IPS-11a (cell line): ENCODE results near the gene CGB1.

Source experiments
- H3K4me3 ChIP-seq: one replicate; pipeline ENCODE4 v1.5.1; 2013; ENCODE audit warnings: low read depth, low read length, control low read depth

The CGB1 gene

DNA sequence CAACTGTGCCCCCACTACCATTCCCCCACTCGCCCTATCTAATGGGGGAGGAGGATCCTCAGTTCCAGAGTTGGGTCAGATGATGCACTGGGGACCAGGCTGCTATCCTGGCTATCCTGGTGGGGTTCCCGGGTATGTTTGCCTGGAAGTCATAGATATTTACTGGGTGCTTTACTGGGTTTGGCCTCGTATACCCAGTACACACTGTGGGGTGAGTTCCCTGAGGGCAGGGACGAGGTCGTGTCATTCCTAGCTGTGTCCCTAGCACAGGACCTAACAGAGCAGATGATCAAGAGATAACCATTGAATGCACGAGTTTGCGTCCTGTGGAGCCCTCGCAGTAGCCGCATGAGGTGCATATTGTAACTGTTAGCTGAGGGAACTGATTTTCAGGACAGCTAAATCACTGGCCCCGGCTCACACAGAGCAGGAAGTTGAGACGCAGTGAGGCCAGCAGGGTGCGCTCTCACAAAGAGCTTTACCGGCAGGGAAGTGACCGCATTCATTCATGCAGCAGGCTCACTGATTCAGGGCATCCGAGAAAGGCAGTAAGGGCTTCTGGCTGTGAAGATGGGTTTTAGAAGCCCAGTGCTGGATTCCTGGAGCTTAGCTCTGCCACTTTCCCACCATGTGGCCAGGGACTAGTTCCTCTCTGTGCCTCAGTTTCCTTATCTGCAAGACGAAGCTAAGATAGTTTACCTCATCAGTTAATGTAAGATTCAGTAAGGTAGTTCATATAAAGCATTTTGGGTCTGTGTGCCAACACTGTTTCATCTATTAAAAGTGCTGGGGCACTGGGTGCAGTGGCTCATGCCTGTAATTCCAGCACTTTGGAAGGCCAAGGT, 37.0 kb downstream of the CGB1 start:
- H3K4me3 ChIP-seq: no peak overlapping the region

DNA sequence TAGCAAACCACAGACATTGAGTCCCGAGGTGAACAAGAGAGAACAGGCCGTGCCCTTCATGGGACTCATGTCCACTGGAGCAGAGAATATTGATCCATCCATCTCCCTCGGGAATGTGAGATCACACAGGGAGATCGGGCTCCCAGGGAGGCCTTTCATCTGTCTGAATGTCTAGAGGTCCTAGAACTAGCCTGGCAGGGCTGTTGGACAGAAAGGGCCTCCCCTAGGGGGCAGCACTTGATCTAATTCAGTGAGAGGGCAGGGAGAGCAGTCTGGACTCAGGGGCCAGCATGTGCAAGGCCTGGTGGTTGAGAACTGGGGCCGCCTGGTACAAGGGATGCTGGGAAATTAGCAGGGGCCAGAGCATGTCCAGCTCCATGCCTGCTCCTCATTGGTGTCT, 38.7 kb downstream of the CGB1 start:
- no peak overlapping the region for H3K4me3 ChIP-seq

DNA sequence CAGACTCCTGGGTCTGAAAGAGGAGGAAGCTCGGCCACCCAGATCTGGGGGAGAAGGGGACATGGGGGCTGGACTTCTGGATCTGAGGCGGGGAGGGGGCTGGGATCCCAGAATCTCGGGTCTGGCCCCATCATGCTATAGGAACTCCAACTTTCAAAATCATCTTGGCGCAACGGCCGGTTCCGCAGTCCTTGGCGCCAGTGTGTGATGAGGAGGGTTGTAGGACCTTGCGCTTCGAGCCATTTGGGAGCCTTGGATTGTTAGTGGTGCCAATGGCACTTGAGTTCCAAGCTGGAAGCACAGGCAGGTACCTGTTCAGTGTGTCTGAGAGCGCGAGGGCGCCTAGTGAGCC, 42.7 kb downstream of the CGB1 start:
- H3K4me3 ChIP-seq: peak overlapping the region; percentile 67

DNA sequence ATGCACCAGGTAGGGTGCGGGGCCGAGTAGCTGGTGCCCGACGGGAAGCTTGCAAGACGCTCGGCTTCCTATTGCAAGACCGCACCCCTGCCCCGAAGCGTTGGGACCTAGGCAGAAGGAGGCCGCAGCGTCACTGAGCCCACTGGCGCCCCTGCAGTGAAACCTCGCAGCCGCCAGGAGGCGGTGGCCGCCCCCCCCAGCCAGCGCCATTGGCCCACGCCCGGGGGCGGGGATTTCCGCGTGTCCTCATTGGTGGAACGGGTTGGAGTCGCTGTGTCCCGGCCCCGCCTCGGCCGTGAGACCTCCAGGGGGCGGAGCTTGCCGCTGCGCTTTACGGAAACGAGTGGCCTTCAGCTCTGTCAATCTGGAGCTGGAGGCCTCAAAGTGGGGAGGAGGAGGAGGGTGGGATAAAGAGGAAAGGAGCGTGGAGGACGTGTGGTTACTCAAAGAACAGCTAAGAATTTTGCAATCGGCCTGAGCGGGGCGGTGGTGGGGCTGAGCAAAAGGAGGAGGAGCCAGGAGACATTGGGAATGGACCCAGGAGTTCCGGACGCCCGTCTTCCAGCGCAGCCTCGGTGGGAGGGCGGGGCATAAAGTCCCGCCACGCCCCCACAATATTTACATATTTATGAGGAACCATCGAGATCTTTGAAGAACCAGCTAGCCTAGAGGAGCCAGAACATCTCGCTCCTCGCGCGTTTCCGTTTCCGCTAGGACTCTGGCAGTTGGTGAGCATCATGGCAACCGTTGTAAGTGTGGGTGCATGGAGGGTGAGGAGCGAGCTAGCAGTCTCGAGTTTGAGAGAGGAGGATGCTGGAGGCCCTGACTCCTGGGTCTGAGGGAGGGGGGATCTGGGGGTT, 43.3 kb downstream of the CGB1 start, which contains the start of the genes GYS1 and RUVBL2:
Gene GYS1, minus strand, starts transcription at position 135 of the 860 bp plus-strand sequence. CDS start 197 bp downstream, outside the sequence.
Gene RUVBL2, plus strand, starts transcription at position 713 of the 860 bp plus-strand sequence. Its CDS starts 25 bp downstream, at position 738.
- peak within 1 kb of the TSS; percentile 70 for H3K4me3 ChIP-seq

DNA sequence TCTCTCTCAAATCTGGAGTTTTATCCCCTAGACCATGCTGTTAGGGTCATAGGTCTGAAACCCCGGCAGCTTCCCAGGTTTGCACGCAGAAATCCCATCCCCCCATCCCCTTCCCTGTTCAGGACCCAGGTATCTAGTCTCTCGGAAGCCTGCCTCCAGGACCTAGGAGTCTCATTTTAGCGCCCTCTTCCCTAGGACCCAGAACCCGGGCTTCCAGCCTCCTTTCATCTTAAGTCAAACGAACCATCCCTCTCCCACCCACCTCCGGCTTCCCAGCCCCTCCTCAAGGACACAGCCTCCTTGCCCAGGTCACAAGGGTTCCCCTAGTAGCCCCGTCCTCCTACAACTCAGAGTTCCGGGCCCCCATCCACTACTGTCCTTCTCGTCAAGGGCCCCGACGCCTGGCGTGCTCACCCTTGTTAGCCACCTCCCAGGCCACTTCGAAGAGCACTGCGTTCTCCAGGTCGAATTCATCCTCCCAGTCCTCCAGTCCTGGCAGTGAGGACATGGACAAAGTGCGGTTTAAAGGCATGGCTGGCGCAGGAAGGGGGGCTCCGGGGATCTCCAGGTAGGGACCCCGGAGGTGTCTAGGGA, 44.0 kb downstream of the CGB1 start:
- H3K4me3 ChIP-seq: peak overlapping the region; percentile 70

DNA sequence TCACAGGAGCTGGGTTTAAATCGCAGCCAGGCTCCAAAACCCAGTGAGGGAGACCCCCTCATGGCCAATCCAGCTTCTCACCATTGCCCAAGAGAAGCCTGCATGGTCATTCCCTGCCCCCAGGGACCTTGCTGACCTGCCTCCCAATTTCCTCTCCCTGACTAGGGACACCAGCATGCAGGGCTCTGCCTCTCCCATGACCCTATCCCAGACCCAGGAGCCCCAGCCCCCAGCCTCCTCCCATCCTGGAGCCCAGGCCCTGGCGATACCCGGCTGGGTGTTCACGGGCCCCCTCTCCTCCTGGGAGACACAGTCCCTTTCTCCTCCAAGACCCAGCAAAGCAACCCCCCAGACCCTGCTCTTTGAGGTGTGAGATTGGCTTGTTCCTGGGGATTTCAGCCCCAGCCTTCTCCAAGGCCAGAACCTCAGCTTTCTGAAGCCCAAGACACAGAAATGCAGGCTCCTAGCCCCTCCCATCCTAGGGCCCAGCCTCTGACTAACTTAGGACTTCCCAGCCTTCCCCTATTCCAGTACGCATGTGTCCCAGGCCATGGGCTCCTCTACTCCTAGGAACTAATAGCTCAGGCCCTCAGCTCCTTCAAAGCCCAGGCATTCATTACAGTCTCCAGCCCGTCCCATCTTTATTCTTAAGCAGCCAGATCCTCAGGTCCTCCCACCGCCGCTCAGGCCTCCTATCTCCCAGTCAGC, 44.7 kb downstream of the CGB1 start:
- H3K4me3 ChIP-seq: peak overlapping the region; percentile 70

DNA sequence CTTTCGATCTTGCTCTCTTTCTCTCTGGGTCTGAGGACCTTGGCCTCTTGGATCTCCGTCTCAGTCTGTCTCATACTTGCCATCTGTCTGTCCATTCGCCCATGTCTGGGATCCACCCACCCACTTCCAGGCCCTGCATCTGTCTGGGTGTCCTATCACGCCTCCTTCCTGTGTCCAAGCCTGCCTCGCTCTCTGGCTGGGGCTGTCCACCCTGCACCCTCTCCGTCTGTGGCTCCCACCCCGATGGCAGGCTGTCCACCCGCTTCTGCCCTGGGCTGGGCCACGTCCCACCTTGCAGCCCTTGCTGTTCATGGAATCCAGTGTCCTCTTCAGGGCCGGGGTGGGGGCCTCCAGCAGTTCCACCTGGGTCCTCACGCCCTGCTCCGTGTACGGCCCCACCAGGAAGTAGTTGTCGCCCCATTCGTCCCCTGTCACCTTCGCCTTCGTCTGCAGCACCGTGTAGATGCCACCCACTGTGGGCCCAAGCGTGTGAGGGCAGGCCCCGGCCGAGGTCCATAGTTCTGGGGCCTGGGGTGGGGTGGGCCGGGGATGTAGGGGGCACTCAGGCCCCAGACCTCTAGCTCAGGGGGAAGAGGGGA, 45.6 kb downstream of the CGB1 start:
- H3K4me3 ChIP-seq: no peak overlapping the region

DNA sequence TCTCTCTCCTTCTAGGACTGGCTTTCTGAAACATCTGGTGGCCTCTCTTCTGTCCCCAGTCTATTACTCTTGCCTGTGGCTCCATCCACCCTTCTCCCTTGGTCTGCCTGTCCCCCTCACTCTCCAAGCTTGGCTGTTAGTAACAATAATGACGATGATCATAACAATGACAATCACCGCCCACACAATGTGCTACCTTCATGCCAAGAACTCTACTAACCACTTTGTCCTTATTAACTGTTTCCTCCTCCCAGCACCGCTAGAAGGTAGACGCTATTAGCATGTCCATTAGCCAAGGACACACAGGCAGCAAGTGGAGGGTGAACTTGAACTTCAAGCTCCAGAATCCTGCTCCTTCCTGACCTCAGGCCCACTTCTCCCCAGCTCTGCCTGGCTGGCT, 46.3 kb downstream of the CGB1 start:
- no peak overlapping the region for H3K4me3 ChIP-seq

DNA sequence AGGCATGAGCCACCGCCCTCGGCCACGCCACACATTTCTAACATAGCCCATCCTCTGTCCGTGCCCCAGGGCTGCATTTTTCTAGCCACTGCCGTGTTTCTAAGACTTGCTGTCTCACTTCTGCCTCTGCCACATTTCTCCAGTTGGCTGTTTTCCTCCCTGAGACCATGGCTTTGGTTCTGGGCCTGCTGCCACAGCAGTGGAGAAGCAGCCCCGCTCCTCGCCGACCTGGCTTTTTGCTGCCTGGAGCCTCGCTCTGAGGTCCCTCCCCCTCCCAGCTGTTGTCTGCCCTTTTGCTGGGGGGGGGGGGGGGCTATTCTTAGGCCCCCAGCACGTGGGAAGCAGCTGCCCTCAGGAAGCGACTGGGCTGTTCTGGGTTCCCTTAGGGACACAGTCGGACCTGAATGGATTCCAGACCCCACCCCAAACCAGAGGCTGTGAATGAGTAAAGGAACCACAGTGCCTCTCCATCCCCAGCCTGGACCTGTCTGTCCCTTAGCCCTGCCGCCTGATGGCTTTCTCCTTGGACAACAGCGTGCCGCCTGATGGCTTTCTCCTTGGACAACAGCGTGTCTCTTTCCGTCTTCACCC, 46.9 kb downstream of the CGB1 start:
- H3K4me3 ChIP-seq: no peak overlapping the region

DNA sequence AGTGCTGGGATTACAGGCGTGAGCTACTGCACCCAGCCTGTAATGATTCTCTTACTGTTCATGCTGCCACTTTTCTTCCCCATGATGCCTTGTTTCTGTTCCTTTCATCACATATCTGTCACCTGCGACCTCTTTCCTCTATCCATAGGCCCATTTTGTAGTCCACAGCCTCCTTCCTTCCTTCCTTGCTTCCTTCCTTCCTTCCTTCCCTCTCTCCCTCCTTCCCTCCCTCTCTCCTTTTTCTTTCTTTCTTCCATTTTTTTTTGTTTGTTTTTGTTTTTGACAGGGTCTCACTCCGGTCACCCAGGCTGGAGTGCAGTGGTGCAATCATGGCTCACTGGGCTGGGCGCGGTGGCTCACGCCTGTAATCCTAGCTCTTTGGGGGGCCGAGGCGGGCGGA, 47.8 kb downstream of the CGB1 start:
- no peak overlapping the region for H3K4me3 ChIP-seq

DNA sequence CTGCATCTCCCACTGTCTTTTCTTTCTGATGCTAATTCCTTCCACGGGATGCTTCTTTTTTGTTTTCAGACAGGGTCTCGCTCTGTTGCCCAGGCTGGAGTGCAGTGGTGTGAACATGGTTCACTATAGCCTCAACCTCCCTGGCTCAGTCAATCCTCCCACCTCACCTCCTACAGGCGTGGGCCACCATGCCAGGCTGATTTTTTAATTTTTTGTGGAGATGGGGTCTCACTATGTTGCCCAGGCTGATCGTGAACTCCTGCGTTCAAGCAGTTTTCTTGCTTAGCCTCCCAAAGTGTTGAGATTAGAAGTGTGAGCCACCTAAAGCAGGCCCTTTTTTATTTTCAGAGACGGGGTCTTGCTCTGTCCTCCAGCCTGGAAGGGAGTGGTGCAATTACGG, 48.4 kb downstream of the CGB1 start:
- no peak overlapping the region for H3K4me3 ChIP-seq

DNA sequence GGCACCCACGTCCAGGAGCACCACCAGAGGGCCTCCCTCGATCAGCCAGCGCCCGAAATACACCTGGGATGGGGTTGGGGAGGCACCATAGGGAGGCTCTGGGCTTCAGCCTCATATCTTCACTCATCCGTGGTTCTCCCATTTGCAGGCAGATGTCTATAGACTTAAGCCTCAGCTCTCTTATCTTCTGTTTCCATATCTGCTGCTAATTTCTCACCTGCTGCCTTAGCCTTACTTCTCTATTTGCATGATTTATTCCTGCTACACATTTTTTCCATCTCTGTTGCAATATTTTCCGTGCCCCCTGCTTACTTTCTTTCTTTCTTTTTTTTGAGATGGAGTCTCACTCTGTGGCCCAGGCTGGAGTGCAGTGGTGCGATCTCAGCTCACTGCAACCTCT, 49.4 kb downstream of the CGB1 start:
- no peak overlapping the region for H3K4me3 ChIP-seq

DNA sequence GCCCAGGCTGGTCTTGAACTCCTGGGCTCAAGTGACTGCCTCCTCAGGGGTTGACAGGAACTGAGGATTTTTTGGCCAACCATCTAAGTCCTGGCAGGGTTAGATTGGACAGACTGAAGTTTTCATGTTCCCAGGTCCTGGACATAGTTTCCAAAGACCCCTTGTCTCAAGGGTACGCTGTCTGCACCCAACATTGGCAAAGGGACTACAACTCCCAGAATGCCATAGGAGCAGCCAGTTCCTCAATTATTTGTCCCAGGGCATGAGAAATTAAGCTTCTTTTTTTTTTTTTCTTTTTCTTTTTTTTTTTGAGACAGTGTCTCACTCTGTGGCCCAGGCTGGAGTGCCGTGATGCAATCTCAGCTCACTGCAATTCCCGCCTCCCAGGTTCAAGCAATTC, 50.5 kb downstream of the CGB1 start:
- no peak overlapping the region for H3K4me3 ChIP-seq

DNA sequence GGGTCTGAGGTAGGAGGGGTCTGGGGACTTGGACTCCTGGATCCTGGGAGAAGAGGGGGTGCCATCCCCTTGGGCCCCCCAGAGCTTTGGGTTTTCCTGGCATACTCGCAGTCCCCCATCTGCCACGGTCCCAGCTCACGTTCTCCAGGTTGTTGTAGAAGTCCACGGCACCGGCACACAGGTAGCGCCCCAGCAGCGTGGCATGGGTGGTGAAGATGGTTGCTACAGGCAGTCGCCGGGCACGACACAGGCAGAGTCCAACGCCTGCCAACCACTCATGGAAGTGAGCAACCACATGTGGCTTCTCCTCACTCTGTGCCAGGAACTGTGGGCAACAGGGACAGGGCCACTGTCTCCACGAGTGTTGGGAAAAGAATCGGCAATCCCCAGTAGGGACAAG, 51.0 kb downstream of the CGB1 start:
- no peak overlapping the region for H3K4me3 ChIP-seq
